Liver (tissue), 9 donors: ENCODE results near the gene KIF18B. TPM values are rescaled to one million over a fixed set of nuclear protein-coding genes. Genes with fewer than 3 reads are reported as not detected.

ENCODE experiments used
- DNase-seq: peaks from one replicate; pipeline ENCODE4 v3.0.0-alpha.2; 2017; ENCODE audit warnings: low spot score
- H3K27ac ChIP-seq, 2 donors: one replicate each; pipeline ENCODE4 v1.7.0; 2013; ENCODE audit warnings: inconsistent platforms in 2 of 2, low read length in 2 of 2, control low read depth in 1 of 2, low read depth in 1 of 2, mild to moderate bottlenecking in 1 of 2
- H3K27me3 ChIP-seq, 4 donors: one replicate each; pipeline versions ENCODE4 v1.6.1 to v1.7.0; 2013; ENCODE audit warnings: low read length in 3 of 4, inconsistent platforms in 1 of 4, mild to moderate bottlenecking in 1 of 4, moderate library complexity in 1 of 4; ENCODE audit not compliant: control insufficient read depth in 4 of 4, insufficient read depth in 4 of 4
- H3K36me3 ChIP-seq, 4 donors: one replicate each; pipeline versions ENCODE4 v1.6.1 to v1.7.0; 2013; ENCODE audit warnings: low read length in 3 of 4, mild to moderate bottlenecking in 3 of 4, low read depth in 1 of 4, moderate library complexity in 1 of 4; ENCODE audit not compliant: control insufficient read depth in 4 of 4, insufficient read depth in 3 of 4
- H3K4me1 ChIP-seq, 4 donors: one replicate each; pipeline versions ENCODE4 v1.6.1 to v1.7.0; 2013; ENCODE audit warnings: low read length in 3 of 4, mild to moderate bottlenecking in 3 of 4, moderate library complexity in 1 of 4; ENCODE audit not compliant: control insufficient read depth in 4 of 4, insufficient read depth in 4 of 4
- H3K4me3 ChIP-seq, 3 donors: one replicate each; pipeline versions ENCODE4 v1.6.1 to v1.7.0; 2013; ENCODE audit warnings: low read length in 3 of 3, control low read depth in 1 of 3, low read depth in 1 of 3, mild to moderate bottlenecking in 1 of 3
- H3K9ac ChIP-seq, 2 donors: one replicate each; pipeline ENCODE4 v1.7.0; 2013; ENCODE audit warnings: low read length in 2 of 2, mild to moderate bottlenecking in 2 of 2, moderate library complexity in 2 of 2, control low read depth in 1 of 2, low read depth in 1 of 2
- H3K9me3 ChIP-seq, 4 donors: one replicate each; pipeline versions ENCODE4 v1.6.1 to v1.7.0; 2013; ENCODE audit warnings: low read length in 3 of 4; ENCODE audit not compliant: control insufficient read depth in 4 of 4
- ATF3 ChIP-seq: IDR thresholded peaks from 2 replicates; pipeline ENCODE4 v1.6.1; 2016; ENCODE audit warnings: antibody characterized with exemption
- CTCF ChIP-seq: fragments of 150-350 bp; IDR thresholded peaks from 2 replicates; pipeline ENCODE4 v1.5.1; 2017; ENCODE audit warnings: improper control_type of control experiment, low read depth, low read length; ENCODE audit not compliant: missing input control
- EGR1 ChIP-seq, 2 donors: IDR thresholded peaks; 2 replicates each; pipeline ENCODE4 v1.6.1; 2016 to 2018; ENCODE audit warnings: antibody characterized with exemption in 2 of 2, low read depth in 2 of 2
- FOXA1 ChIP-seq: IDR thresholded peaks from 2 replicates; pipeline ENCODE4 v1.6.1; 2016; ENCODE audit warnings: antibody characterized with exemption
- FOXA2 ChIP-seq: IDR thresholded peaks from 2 replicates; pipeline ENCODE4 v1.6.1; 2016; ENCODE audit warnings: antibody characterized with exemption
- GABPA ChIP-seq, 2 donors: IDR thresholded peaks in 1 of 2; conservative IDR thresholded peaks in 1 of 2; 2 replicates each; pipeline ENCODE4 v1.6.1; 2016; ENCODE audit warnings: antibody characterized with exemption in 2 of 2, mild to moderate bottlenecking in 1 of 2, moderate library complexity in 1 of 2
- HNF4A ChIP-seq, 2 donors: conservative IDR thresholded peaks; 2 replicates each; pipeline ENCODE4 v1.6.1; 2016; ENCODE audit warnings: antibody characterized with exemption in 2 of 2, mild to moderate bottlenecking in 2 of 2
- HNF4G ChIP-seq: IDR thresholded peaks from 2 replicates; pipeline ENCODE4 v1.6.1; 2016; ENCODE audit warnings: antibody characterized with exemption
- JUND ChIP-seq, 2 donors: IDR thresholded peaks; 2 replicates each; pipeline ENCODE4 v1.6.1; 2016; ENCODE audit warnings: antibody characterized with exemption in 2 of 2
- MAX ChIP-seq: IDR thresholded peaks from 2 replicates; pipeline ENCODE4 v1.6.1; 2016; ENCODE audit warnings: antibody characterized with exemption
- NR2F2 ChIP-seq: IDR thresholded peaks from 2 replicates; pipeline ENCODE4 v1.6.1; 2016; ENCODE audit warnings: antibody characterized with exemption
- RAD21 ChIP-seq, 2 donors: IDR thresholded peaks; 2 replicates each; pipeline ENCODE4 v1.6.1; 2016; ENCODE audit warnings: antibody characterized with exemption in 2 of 2, mild to moderate bottlenecking in 2 of 2
- REST ChIP-seq: IDR thresholded peaks from 2 replicates; pipeline ENCODE4 v1.6.1; 2016; ENCODE audit warnings: antibody characterized with exemption, mild to moderate bottlenecking
- RXRA ChIP-seq, 2 donors: IDR thresholded peaks; 2 replicates each; pipeline ENCODE4 v1.6.1; 2017 to 2018; ENCODE audit warnings: antibody characterized with exemption in 2 of 2, mild to moderate bottlenecking in 1 of 2
- SP1 ChIP-seq: IDR thresholded peaks from 2 replicates; pipeline ENCODE4 v1.6.1; 2018; ENCODE audit warnings: antibody characterized with exemption, mild to moderate bottlenecking
- TAF1 ChIP-seq: conservative IDR thresholded peaks from 2 replicates; pipeline ENCODE4 v1.6.1; 2016; ENCODE audit warnings: antibody characterized with exemption, mild to moderate bottlenecking
- ZBTB33 ChIP-seq: IDR thresholded peaks from 2 replicates; pipeline ENCODE4 v1.6.1; 2016; ENCODE audit warnings: antibody characterized with exemption
- WGBS: extraction: QIAGEN DNeasy Blood & Tissue Kit; methylation state at CpG from one replicate; pipeline ENCODE4 v1.1.7; 2013; 5-methylcytosine and 5-hydroxymethylcytosine counted together
- polyA plus RNA-seq, 2 donors: library from polyadenylated mRNA; stranded (reverse) in 1 of 2; unstranded in 1 of 2; fragments of 200-250 nt in 1 of 2; fragments of >200 nt in 1 of 2; fragmentation: Nextera tagmentation in 1 of 2; extraction: Ambion mirVana in 1 of 2; gene quantifications; one replicate each; pipeline versions ENCODE4 v1.2.1 to v1.2.3, GENCODE V29; 2013 to 2015
- total RNA-seq, 2 donors: library from RNA; depleted of rRNA; stranded (reverse); fragments of >200 nt; gene quantifications; one replicate each; pipeline ENCODE4 v1.2.3, GENCODE V29; 2014
- donor health status: healthy.
- donor health status: healthy.
- donor health status: healthy.
- donor health status: healthy.
- donor health status: healthy.

Gene KIF18B
- total and polyA plus RNA-seq, 4 donors: under 0.01 to 11.9 (median 0.48) TPM

GRCh38 chr17:44919885-44920564 lies 27.5 kb downstream of the KIF18B start:
- WGBS: 10% methylated on average over 9 of the region's 9 CpGs
- Histone ChIP-seq H3K27me3 (no peaks in the 10 kb centered on the region), H3K9ac (no peak overlapping the region), H3K9me3 (no peaks in the 10 kb centered on the region), H3K36me3 (no peaks in the 10 kb centered on the region), H3K4me3 (no peak overlapping the region), H3K27ac (no peak overlapping the region), H3K4me1 (peaks cover 0 to 6% (median 1%) of the 10 kb centered on the region in 4 donors)
- peak; percentile 66 for DNase-seq
- TF ChIP-seq HNF4A (conservative IDR thresholded peaks at IDR 0.05) (no peak), REST (no peak), FOXA2 (no peak), RAD21 (IDR thresholded peaks at IDR 0.05) (peak; percentile 96 to 98), NR2F2 (no peak), CTCF (peak; percentile 88), RXRA (IDR thresholded peaks at IDR 0.05) (no peak)

GRCh38 chr17:44919411-44919810 lies 28.2 kb downstream of the KIF18B start:
- H3K9me3 ChIP-seq: no peaks in the 10 kb centered on the region
- H3K27ac ChIP-seq: no peak overlapping the region
- DNase-seq: no peak
- 71% methylated on average over 2 of the region's 2 CpGs for WGBS
- TF ChIP-seq FOXA1 (no peak), SP1 (no peak), HNF4G (no peak), JUND (IDR thresholded peaks at IDR 0.05) (no peak), ATF3 (no peak), REST (no peak), CTCF (no peak), MAX (no peak), GABPA (IDR thresholded peaks at IDR 0.05 in 1 of 2, conservative IDR thresholded peaks at IDR 0.05 in 1 of 2) (no peak), FOXA2 (no peak), HNF4A (conservative IDR thresholded peaks at IDR 0.05) (no peak), NR2F2 (no peak), RAD21 (IDR thresholded peaks at IDR 0.05) (no peak), EGR1 (IDR thresholded peaks at IDR 0.05; ENCODE audit: low read depth in 2 of 2) (no peak), ZBTB33 (no peak), TAF1 (no peak)
- H3K9ac ChIP-seq: no peak overlapping the region
- peaks cover 0 to 6% (median 1%) of the 10 kb centered on the region in 4 donors for H3K4me1 ChIP-seq
- no peak overlapping the region for H3K4me3 ChIP-seq
- no peaks in the 10 kb centered on the region for H3K36me3 ChIP-seq
- no peaks in the 10 kb centered on the region for H3K27me3 ChIP-seq
